ENCODE data around the gene F2RL3. TPM values are rescaled to one million over a fixed set of nuclear protein-coding genes. Genes with fewer than 3 reads are reported as not detected.

The F2RL3 gene
- total and polyA plus RNA-seq, 9 of the 15 experiments (the other 6 are each of a cell fraction or from before 2014, with no cell fraction given), result 1.4 to 27.6 (median 11.9) TPM

- no peak for ATAC-seq
- CTCF ChIA-PET (ENCODE audit: low intra/inter-chr PET ratio), result no interaction called here
- BruUV-seq (replicated peaks), result no TSS peak
Observed at GRCh38 chr19:16859626-16860025, 29.2 kb upstream of the F2RL3 start.

More at GRCh38 chr19:16859626-16860025, 29.2 kb upstream of the F2RL3 start:
- no peaks in the 10 kb centered on the region for H3K27me3 ChIP-seq (ENCODE audit: control insufficient read depth in 2 of 2, insufficient read depth in 2 of 2, low read length in 2 of 2)
- H3K79me2 ChIP-seq (ENCODE audit: control insufficient read depth, insufficient read depth, low read length), result no peaks in the 10 kb centered on the region
- no peak overlapping the region; the same call in 2 of the 3 replicates for H3K27ac ChIP-seq (ENCODE audit: extremely low read depth, low read depth, low read length)
- POLR2A ChIA-PET, result interaction anchor here (0.6 to 1.3 kb wide), 2 partner anchors 10 to 1706 kb away, joined by 3 to 5 read pairs; no protein-coding TSS in a partner anchor
- peaks cover 37% of the 10 kb centered on the region for H3K36me3 ChIP-seq (ENCODE audit: control insufficient read depth, insufficient read depth, low read length)
- H3K9me1 ChIP-seq (ENCODE audit: control insufficient read depth, insufficient read depth, low read length), result peaks cover 2% of the 10 kb centered on the region
- FAIRE-seq (no peak), DNase-seq (ENCODE audit: extremely low read depth in 1 of 4, low spot score in 3 of 4) (no peak)
- H3K4me3 ChIP-seq, result no peak overlapping the region
- H2AFZ ChIP-seq (ENCODE audit: low read depth, low read length), result no peak overlapping the region
- H3K9me3 ChIP-seq (replicated peaks; ENCODE audit: control insufficient read depth, insufficient read depth, low read depth, low read length), result no peaks in the 10 kb centered on the region
- no peak for TF ChIP-seq U2AF2 (optimal IDR thresholded peaks at IDR 0.05; ENCODE audit: low read depth, low read length)
- no peak for TF ChIP-seq DLX4 (CRISPR knock-in tag; IDR thresholded peaks at IDR 0.05)
- no peak for TF ChIP-seq NR1H2 (CRISPR knock-in tag; IDR thresholded peaks at IDR 0.05)
- TF ChIP-seq ZNF449 (CRISPR knock-in tag; IDR thresholded peaks at IDR 0.05), result no peak
- TF ChIP-seq ZEB2 (IDR thresholded peaks at IDR 0.05), result no peak
- no peak overlapping the region for H3K9ac ChIP-seq (ENCODE audit: insufficient read depth in 1 of 2, low read depth in 2 of 2, low read length in 2 of 2)
- in situ Hi-C loops (cut with MboI) (no loop called here), intact Hi-C loops (cut with micrococcal nuclease) (no loop called here)
- H4K20me1 ChIP-seq (replicated peaks; ENCODE audit: control insufficient read depth, insufficient read depth, low read length), result no peaks in the 10 kb centered on the region
- H3K4me2 ChIP-seq (ENCODE audit: insufficient read depth, low read length), result no peak overlapping the region
- 89% methylated on average over 7 of the region's 7 CpGs for WGBS (ENCODE audit: insufficient coverage, low coverage, missing lambda C conversion rate)
- H3K4me1 ChIP-seq (replicated peaks in 1 of 2; ENCODE audit: control insufficient read depth in 2 of 2, insufficient read depth in 2 of 2, low read length in 2 of 2), result peaks cover 0 to 4% of the 10 kb centered on the region in 2 experiments; a peak in 1 of 5 replicates
